Measurements from ENCODE around the gene SLC35E1.
A peak's percentile ranks its signal among the peaks of the same experiment; 100 is the strongest.
"Not testable (repeated sequence)": the region's sequence is repeated elsewhere in the genome, so short reads cannot be mapped to it uniquely, and the experiment has no call there.

SLC35E1 gene

DNA sequence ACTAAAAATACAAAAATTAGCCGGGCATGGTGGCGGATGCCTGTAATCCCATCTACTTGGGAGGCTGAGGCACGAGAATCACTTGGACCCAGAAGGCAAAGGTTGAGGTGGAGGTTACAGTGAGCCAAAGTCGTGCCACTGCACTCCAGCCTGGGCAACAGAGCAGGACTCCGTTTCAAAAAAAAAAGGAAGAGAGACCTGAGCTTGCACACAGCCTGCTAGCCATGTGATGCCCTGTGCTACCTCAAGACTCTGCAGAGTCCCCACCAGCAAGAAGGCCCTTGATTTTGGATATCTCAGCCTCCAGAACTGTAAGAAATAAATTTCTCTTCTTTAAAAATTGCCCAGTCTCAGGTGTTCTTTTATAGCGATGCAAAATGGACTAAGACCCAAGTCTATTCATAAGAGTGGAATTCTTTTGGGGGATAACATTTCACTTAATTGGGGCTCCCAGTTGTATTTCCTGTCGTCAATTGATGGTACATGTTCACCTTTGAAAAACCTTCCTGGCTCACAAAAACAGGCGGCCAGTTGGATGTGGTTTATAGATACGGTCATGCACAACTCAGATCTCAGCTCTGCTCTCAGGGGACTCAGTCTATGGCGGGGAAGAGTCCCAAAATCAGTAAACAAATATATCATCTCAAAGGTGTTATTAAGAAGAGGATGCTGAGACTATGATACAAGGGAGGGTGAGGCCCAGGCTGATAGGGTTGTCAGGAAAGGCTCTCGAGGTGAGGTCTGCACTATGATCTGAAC lies 27.6 kb downstream of the SLC35E1 start:
- no peak for DNase-seq (ENCODE audit: low spot score)

DNA sequence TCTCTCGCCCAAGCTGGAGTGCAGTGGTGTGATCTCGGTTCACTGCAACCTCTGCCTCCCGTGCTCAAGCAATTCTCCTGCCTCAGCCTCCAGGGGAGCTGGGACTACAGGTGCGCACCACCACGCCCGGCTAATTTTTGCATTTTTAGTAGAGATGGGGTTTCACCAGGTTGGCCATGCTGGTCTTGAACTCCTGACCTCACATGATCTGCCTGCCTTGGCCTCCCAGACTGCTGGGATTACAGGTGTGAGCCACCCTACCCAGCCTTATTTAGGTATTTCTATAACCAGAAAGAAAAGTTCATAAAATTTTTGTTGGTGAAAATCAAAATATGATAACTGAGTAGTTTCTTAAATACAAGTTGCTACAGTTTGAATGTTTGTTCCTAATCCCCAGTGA lies 28.5 kb downstream of the SLC35E1 start:
- not testable (repeated sequence) for DNase-seq (ENCODE audit: low spot score)

GRCh38 chr19:16542910-16543472 lies 29.2 kb downstream of the SLC35E1 start:
- DNase-seq (ENCODE audit: low spot score): no peak

- DNase-seq (ENCODE audit: low spot score): peak; percentile 96
These were observed 29.9 kb downstream of the SLC35E1 start, which contains the start of gene CHERP for GRCh38 chr19:16542045-16542909. Gene CHERP, minus strand, starts transcription at chr19:16542437. Its CDS starts 59 bp downstream, at chr19:16542378.

- DNase-seq (ENCODE audit: low spot score): no peak
These were observed 30.6 kb downstream of the SLC35E1 start for GRCh38 chr19:16541526-16542044.

DNA sequence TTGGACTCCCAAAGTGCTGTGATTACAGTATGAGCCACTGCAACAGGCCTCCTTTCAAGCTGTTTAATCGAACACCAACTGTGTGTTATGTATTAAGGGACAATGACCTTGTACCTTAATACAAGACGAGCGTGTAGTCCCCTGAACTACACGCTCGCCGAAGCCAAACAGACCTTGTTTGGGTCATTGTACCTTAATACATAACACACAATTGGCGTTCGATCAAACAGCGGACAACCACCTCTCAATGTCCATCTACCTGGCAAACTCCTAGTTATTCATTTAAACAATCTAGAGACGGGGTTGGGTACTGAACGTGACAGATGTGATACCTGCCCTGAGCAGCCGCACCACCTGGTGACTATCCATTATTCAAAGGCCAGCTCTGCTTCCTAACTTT lies 31.3 kb downstream of the SLC35E1 start:
- no peak for DNase-seq (ENCODE audit: low spot score)

DNA sequence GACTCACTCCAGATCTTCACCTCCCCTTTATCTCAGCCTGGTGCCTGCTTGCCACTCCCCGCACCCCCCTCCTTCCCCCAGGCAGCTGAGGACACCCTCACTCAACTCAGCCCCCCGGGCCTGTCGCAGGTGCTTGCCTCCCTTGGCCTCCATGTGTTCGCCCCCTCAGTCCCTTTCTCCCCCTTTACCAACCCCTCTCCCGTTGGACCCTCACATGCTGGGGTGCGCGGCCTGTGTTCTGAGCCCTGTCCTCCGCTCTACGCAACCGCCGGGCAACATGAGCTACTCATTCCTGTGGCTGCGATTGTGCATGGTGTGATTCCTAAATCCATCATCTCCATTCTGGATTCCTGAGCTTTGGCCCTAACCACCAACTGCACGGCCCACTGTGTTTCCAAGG lies 35.1 kb downstream of the SLC35E1 start:
- no peak for DNase-seq (ENCODE audit: low spot score)

DNA sequence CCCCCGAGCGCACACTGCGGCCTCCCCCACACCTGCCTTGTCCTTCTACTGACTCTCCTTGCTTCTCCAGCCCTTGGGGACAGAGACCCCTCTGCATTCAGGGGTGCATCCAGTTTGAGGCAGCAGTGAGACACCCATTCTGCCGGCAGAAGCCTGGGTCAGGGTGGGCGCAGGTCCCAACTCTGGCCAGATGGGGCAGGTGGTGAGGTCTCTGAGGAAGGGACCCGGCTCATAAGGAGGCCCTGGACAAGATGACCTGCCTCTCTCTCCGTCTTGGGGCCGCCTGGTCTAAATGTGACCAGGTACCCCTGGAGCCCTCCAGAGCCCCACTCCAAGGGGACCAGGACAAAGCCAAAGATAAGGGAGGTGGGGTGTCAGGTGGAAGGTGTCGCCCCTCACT lies 36.1 kb downstream of the SLC35E1 start:
- DNase-seq (ENCODE audit: low spot score): no peak

- no peak for DNase-seq (ENCODE audit: low spot score)
These were observed 36.8 kb downstream of the SLC35E1 start for GRCh38 chr19:16535381-16535780.

- DNase-seq (ENCODE audit: low spot score): no peak
These were observed 39.6 kb downstream of the SLC35E1 start for GRCh38 chr19:16532440-16533234.

GRCh38 chr19:16531380-16531669 lies 40.9 kb downstream of the SLC35E1 start:
- no peak for DNase-seq (ENCODE audit: low spot score)

DNA sequence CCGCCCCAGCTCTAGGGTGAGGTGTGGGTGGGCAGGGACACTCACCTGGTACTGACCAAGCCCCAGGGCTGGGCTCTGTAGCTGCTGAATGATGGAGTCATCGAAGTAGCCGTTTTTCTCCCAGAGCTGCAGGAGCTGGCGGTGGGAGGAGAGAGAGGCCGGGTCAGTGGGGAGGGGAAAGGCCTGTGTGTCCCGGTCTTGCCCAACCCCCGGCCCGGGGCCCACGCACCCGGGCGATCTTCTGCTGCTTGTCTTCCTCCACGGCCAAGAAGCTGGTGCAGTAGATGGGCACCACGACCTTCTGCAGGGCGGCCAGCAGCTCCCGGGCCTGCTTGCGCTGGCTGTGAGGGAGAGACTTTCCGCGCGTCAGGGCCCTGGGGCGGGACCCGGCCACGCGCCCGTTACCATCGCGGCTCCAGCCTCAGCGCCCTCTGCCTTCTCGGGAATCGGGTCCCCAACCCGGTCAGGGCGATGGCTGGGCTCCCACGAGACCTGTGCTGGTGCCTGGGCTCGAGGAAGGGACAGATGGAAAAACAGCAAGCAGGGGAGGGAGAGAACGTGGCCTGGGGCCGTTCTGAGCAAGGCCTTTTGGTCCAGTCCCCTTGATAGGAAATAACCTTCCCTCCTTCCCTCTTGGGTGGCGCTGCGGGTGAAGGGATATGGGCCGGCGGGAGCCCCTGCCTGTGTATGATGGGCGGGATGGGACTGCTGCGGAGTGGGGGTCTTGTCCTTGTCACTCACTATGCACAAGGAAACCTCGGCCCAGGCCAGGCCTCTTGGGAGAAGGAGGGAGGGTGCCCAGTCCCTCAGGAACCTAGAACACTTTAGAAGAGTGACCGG lies 41.5 kb downstream of the SLC35E1 start:
- DNase-seq (ENCODE audit: low spot score): no peak

DNA sequence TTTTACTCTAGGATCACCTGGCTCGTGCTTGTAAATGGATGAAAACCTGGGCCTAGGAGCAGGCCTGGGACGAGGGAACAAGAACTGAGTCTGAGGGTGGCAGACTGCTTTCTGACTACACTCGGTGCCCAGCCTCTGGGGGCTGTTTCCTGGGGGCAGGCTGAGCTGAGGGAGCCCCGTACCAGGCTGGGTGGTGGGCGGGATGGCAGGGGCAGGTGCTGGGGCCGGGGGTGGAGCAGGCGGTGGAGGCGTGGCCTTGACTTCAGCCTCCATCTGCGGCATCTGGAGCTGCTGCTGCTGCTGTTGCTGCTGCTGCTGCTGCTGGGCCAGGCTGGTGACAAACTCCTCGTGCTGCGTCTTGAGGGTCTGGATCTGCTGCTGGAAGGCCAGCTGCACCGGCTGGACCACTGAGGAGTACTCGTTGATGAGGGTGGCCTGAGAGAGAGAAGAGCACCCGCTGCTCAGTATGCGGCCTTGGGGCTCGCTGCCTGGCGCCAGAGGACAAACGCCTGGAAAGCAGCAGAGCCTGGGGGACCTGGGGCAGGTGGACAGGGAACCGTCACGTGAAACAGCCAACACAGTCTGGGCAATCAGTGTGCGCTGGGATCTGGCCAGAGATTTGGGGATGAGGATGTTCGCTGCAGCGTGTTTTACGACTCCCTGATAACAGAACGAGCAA lies 42.6 kb downstream of the SLC35E1 start:
- DNase-seq (ENCODE audit: low spot score): no peak

DNA sequence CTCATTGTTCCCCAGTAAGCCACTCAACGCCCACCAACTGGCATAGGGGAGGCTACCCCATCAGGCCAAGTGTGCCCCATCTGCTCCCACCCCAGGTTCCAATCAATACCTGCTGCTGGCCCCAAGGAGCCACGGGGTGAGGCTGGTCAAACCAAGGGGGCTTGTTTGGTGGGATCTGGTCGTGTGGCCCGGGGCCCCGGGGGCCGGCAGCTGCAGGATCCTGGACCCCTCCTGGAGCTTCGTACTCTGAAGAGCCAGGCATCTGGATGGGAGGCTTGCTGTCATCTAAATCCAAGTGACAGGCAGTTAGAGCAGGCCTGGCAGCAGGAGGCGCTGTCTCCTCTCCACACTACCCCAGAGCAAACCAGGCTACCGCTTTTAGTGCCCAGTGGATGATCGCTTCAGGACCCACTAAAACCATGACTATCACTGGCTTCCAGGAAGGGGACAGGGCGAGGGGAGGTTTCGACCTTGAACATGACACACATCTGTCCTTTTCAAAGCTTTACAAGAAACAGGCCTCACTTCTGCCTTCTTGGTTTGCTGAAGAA lies 44.2 kb downstream of the SLC35E1 start:
- DNase-seq (ENCODE audit: low spot score): no peak

DNA sequence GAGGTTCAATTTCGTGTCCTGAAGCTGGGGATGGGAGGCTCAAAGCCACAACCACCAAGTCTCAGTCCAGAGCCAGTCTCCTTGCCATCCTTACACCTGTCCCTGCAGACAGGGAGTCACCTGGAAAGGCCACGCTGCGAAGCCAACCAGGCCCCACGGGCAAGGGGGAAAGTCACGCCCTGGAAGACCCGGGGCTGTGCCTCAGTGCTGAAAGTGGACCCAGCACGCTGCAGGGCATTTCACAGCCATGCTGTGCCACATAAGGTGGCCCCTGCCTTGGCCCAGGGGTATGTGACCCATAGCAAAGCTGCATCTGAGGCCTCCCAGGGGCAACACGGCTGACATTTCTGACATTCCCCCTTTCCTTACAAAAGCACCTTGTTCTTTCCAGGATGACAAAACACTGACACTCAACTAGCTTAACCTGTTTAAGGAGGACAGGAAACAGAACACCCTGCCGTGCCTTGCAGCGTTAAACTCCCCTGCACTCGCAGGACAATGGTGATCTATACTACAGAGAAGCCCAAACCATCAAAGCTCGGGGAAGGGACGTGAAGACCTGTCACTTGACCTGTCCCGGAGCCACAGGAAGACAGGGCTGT lies 44.8 kb downstream of the SLC35E1 start:
- DNase-seq (ENCODE audit: low spot score): no peak

DNA sequence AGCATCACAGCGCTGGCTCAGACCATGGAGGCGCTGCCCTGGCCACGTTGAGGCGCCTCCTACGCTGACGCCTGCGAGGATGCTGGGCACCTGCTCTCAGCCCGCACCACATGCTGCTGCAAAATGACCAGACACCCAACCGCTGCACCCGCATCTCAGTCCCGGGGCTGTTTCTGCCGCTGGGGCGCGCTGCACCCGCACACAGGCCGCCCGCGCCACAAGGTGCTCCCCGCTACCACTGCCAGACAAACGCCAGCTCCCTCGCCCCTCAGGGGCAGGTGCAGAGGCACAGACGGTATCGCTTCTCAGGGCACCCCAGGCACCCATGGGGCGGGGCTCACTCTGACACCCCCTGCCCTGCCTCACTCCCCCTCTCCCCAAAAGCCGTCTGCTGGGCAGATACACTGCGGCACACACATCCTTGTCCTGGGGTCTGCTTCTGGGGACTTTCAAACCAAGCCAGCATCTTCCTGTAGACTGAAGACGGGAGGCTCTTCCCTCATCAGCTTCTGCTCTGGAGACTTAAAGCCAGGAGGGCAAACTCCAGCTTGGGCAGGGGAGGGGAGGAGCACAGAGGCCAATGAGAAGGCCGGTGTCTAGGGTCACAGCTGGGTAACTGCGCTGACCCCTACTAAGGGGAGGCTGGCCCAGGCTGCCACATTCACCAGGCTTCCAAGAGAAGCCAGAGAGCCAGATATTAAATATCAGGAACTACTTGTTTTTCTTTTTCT lies 46.3 kb downstream of the SLC35E1 start:
- no peak for DNase-seq (ENCODE audit: low spot score)

DNA sequence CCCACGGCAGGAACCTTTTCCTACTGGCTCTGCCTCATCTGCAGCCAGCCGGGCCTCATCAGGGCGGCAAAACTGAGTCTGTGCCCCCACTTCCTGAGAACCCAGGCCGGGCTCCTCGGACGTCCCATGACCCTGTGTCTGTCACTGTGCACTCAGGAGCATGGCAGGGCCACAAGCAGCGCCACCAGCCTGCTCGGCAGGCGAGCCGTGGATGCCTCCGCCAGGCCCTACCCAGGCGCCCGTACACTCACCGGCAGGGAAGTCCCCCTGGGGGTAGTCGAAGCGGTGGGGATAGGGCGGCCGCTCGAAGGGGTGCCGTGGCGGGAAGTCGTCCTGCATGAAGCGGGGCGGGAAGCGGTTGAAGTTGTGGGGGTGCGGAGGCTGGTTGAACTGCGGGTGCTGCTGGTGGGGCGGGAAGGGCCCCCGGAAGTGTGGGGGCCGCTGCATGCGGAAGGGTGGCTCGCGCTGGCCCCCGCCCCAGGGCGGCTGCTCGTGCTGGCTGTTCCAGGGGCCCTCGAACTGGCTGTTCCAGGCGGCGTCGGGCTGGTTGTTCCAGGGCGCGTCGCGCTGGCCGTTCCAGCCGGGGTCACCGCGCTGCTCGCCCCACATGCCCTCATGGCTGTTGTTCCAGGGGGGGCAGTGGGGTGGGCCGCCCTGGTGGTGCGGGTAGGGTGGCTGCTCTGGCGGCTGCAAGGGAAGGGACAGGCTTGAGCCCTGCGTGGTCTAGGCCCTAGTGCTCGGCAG lies 47.1 kb downstream of the SLC35E1 start:
- DNase-seq (ENCODE audit: low spot score): no peak
